HG02852 (cell line): Measurements from ENCODE around the gene CCNYL1.
A peak's percentile ranks its signal among the peaks of the same experiment; 100 is the strongest.

Experiments used
- ATAC-seq: cut with Tn5 transposase; IDR thresholded peaks from one replicate; pipeline ENCODE4 v1.9.1; 2021; ENCODE audit warnings: mild to moderate bottlenecking, moderate library complexity; ENCODE audit not compliant: unreplicated experiment

Gene CCNYL1

GRCh38 chr2:207787017-207787416, 75.6 kb downstream of the CCNYL1 start:
- ATAC-seq, result no peak

- no peak for ATAC-seq
Measured at GRCh38 chr2:207787800-207788199, 76.4 kb downstream of the CCNYL1 start.

GRCh38 chr2:207790898-207791297, 79.5 kb downstream of the CCNYL1 start:
- no peak for ATAC-seq

- ATAC-seq, result no peak
Measured at GRCh38 chr2:207791579-207792243, 80.3 kb downstream of the CCNYL1 start.

GRCh38 chr2:207792244-207792785, 80.9 kb downstream of the CCNYL1 start:
- ATAC-seq, result peak; percentile 61

- no peak for ATAC-seq
Measured at GRCh38 chr2:207796585-207797350, 85.3 kb downstream of the CCNYL1 start.

- ATAC-seq, result no peak
Measured at GRCh38 chr2:207801259-207801658, 89.8 kb downstream of the CCNYL1 start.

GRCh38 chr2:207802650-207803049, 91.2 kb downstream of the CCNYL1 start:
- ATAC-seq, result no peak
